Tibial artery (tissue), 4 donors: ENCODE data around the gene ZNF185.

Experiments
- DNase-seq, 2 donors: peaks; one replicate each; pipeline ENCODE4 v3.0.0-alpha.2; 2019
- H3K27ac ChIP-seq, 2 donors: fragments of 200-600 bp; sonication (generic) in 1 of 2; 1 replicate in 1 of 2; 2 replicates in 1 of 2; pipeline ENCODE4 v1.5.1; 2018 to 2019; ENCODE audit warnings: mild to moderate bottlenecking in 1 of 2
- H3K27me3 ChIP-seq, 2 donors: fragments of 200-600 bp; sonication (generic) in 1 of 2; one replicate each; pipeline versions ENCODE4 v1.5.1 to v1.6.0; 2016 to 2019
- H3K36me3 ChIP-seq, 3 donors: fragments of 200-600 bp; sonication (generic) in 2 of 3; one replicate each; pipeline ENCODE4 v1.5.1; 2016 to 2019; ENCODE audit warnings: mild to moderate bottlenecking in 2 of 3
- H3K4me1 ChIP-seq, 4 donors: fragments of 200-600 bp; sonication (generic) in 2 of 4; 1 replicate in 3 of 4; 2 replicates in 1 of 4; pipeline ENCODE4 v1.5.1; 2016 to 2019
- H3K4me3 ChIP-seq, 2 donors: fragments of 200-600 bp; sonication (generic) in 1 of 2; 1 replicate in 1 of 2; 2 replicates in 1 of 2; pipeline ENCODE4 v1.5.1; 2018 to 2019; ENCODE audit warnings: mild to moderate bottlenecking in 2 of 2
- H3K9me3 ChIP-seq, 3 donors: fragments of 200-600 bp; sonication (generic) in 1 of 3; one replicate each; pipeline ENCODE4 v1.5.1; 2016 to 2019
- intact Hi-C: fragments of 100-400 bp; cut with DNase I; formaldehyde crosslinking; loops from one replicate; pipeline ENCODE4 v1.15.0; 2023; ENCODE audit warnings: low total_unique reads
- TF ChIP-seq, protein P1 (sequence below), 2 experiments: fragments of 200-600 bp in 1 of 2; fragments of 450-650 bp in 1 of 2; IDR thresholded peaks; one replicate each; pipeline ENCODE4 v1.5.1; 2017 to 2019; ENCODE audit warnings: antibody characterized with exemption in 2 of 2, mild to moderate bottlenecking in 1 of 2, moderate library complexity in 1 of 2

Gene ZNF185

DNA sequence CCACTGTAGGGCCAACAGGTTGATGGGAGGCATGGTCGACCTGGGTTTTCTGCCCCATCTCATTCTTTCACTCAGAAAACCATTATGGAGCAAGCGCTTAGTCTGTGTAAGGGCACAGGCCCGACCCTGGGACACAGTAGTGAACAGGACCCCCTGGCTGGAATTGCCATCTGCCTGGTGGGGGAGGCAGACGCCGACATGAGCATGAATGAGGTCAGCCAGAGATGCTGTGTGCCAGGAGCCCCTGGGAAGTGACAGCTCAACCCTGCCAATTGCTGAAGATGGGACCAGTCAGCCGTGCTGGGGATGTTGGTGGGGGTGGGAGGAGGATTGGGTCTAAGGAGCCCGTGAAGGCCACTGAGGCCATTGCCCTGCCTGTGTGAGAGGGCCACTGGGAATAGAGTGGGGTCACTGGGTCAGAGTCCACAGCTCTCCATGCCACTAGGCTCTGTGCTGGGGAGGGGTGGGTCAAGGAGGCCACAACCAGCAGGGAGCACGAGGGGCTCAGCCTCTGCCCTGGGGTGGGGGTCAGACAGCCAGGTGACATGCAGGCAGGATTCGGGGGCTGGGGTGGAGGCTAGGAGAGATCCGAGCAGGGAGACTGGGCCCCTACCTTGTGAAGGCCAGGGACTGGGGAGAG, 31.0 kb downstream of the ZNF185 start:
- DNase-seq = no peak
- H3K27me3 ChIP-seq = no peaks in the 10 kb centered on the region
- intact Hi-C loops = no loop called here
- no peaks in the 10 kb centered on the region for H3K9me3 ChIP-seq
- H3K36me3 ChIP-seq = no peaks in the 10 kb centered on the region
- no peak overlapping the region for H3K4me3 ChIP-seq
- H3K27ac ChIP-seq = no peak overlapping the region
- no peaks in the 10 kb centered on the region for H3K4me1 ChIP-seq
- TF ChIP-seq, protein P1, sequence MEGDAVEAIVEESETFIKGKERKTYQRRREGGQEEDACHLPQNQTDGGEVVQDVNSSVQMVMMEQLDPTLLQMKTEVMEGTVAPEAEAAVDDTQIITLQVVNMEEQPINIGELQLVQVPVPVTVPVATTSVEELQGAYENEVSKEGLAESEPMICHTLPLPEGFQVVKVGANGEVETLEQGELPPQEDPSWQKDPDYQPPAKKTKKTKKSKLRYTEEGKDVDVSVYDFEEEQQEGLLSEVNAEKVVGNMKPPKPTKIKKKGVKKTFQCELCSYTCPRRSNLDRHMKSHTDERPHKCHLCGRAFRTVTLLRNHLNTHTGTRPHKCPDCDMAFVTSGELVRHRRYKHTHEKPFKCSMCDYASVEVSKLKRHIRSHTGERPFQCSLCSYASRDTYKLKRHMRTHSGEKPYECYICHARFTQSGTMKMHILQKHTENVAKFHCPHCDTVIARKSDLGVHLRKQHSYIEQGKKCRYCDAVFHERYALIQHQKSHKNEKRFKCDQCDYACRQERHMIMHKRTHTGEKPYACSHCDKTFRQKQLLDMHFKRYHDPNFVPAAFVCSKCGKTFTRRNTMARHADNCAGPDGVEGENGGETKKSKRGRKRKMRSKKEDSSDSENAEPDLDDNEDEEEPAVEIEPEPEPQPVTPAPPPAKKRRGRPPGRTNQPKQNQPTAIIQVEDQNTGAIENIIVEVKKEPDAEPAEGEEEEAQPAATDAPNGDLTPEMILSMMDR (IDR thresholded peaks at IDR 0.05) = no peak

DNA sequence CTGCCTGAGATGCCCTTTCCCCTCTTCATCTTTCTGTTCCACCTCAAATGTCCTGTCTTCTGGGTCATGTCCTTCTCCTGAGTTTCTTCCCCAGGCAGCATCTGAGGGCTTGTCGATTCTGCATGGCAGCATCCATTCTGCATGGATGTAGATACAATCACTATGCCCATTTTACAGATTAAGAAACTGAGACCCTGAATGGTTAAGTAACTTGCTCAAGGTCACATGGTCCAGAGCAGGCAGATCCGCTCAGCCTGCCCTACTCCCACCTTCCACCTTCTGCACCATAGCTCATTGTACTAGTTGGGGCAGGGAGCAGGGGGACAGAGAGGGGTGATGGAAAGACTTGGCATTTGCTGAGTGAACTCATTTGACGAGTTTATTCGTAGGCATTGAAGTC, 32.0 kb downstream of the ZNF185 start:
- Histone ChIP-seq H3K9me3 (no peaks in the 10 kb centered on the region), H3K4me3 (no peak overlapping the region), H3K4me1 (no peaks in the 10 kb centered on the region), H3K27ac (no peak overlapping the region), H3K27me3 (no peaks in the 10 kb centered on the region), H3K36me3 (no peaks in the 10 kb centered on the region)
- TF ChIP-seq, protein P1 (IDR thresholded peaks at IDR 0.05) = no peak
- intact Hi-C loops = no loop called here
- no peak for DNase-seq

DNA sequence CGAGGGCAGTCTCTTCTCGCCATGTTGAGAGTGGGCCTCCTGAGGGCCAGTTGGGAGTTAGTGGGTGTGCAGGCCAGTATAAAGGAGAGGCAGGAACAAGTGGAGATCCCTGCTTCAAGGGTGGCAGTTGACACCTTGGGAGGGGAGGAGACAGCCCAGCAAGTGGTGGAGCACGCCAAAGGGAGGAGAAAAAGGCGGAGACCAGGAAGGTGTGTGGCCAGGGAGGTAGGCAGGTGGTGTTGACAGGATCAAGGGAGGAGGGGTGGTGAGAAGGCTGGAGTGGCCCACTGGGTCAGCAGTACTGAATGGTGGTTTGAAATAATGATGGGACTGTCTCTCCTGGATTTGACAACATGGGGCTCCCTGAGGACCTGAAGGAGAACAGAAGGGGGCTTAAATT, 32.6 kb downstream of the ZNF185 start:
- intact Hi-C loops = no loop called here
- TF ChIP-seq, protein P1 (IDR thresholded peaks at IDR 0.05) = no peak

DNA sequence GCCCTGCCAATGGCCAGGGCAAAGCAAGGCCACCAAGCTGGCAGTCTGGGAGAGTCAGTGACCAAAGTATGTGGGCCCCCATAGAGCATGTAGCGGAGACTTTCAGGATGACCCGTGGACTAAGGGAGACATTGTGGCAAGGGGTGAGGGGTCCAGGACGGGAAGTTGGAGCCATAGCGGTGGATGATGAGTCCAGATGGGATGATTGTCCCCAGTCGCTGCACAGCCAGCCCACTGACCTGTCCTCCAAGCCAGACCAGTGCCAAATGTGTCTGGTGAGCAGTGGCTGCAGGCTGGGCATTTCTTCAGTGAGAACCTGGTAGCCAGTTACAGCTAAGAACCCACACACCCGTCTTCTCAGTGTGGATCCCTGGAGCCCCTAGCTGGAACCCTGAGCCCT, 34.3 kb downstream of the ZNF185 start:
- intact Hi-C loops = no loop called here
- no peaks in the 10 kb centered on the region for H3K36me3 ChIP-seq
- H3K4me3 ChIP-seq = no peak overlapping the region
- TF ChIP-seq, protein P1 (IDR thresholded peaks at IDR 0.05) = no peak
- no peaks in the 10 kb centered on the region for H3K4me1 ChIP-seq
- H3K9me3 ChIP-seq = no peaks in the 10 kb centered on the region
- H3K27me3 ChIP-seq = no peaks in the 10 kb centered on the region
- no peak for DNase-seq
- no peak overlapping the region for H3K27ac ChIP-seq

More for the DNA sequence above, 32.6 kb downstream of the ZNF185 start:
- DNase-seq = no peak
- Histone ChIP-seq H3K9me3 (no peaks in the 10 kb centered on the region), H3K4me1 (no peaks in the 10 kb centered on the region), H3K27ac (no peak overlapping the region), H3K27me3 (no peaks in the 10 kb centered on the region), H3K36me3 (no peaks in the 10 kb centered on the region), H3K4me3 (no peak overlapping the region)

DNA sequence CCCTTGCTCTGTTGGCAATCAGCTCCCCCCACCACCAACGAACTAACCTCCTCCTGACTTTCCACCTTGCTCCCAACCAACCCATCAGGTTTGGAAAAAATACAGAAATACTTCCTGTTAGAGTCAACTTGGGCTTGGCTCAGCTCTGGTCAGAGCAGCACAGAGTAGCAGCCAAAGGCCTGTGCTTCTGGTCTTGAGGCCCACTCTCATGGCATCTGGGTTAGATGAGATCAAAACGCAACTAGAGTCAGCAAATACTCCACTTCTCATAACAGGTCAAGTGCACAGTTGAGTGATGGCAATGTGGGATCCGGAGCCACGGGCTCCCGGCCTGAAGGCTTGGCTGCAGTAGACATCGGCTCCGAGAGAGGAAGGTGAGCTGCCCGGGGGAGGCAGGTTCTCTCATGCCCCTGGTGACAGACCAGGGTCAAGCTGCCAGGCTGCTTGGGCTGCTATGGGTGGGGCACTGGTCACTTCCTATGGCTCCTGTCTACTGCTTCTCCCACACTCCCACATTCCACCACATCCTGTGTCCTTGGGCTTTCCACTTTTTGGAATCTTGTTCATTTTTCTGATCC, 34.8 kb downstream of the ZNF185 start:
- intact Hi-C loops = no loop called here
- H3K27me3 ChIP-seq = no peaks in the 10 kb centered on the region
- DNase-seq = no peak

More for the DNA sequence above, 34.8 kb downstream of the ZNF185 start:
- Histone ChIP-seq H3K9me3 (no peaks in the 10 kb centered on the region), H3K27ac (no peak overlapping the region), H3K4me3 (no peak overlapping the region), H3K4me1 (no peaks in the 10 kb centered on the region), H3K36me3 (no peaks in the 10 kb centered on the region)
- TF ChIP-seq, protein P1 (IDR thresholded peaks at IDR 0.05) = no peak
